Trophoblast cell (in vitro differentiated cells and primary cell): ENCODE results near the gene UGGT2.

Experiments
- DNase-seq, 2 donors: peaks; one replicate each; pipeline ENCODE4 v3.0.0-alpha.2; 2016
- H2AFZ ChIP-seq: 2 replicates; pipeline ENCODE4 v1.6.1; 2013; ENCODE audit warnings: low read length, moderate library complexity, mild to moderate bottlenecking; ENCODE audit not compliant: insufficient read depth, poor library complexity
- H2AK5ac ChIP-seq: 2 replicates; pipeline ENCODE4 v1.6.1; 2013; ENCODE audit warnings: mild to moderate bottlenecking, low read length
- H2BK120ac ChIP-seq: 2 replicates; pipeline ENCODE4 v1.6.1; 2013; ENCODE audit warnings: low read length, mild to moderate bottlenecking, moderate library complexity; ENCODE audit not compliant: insufficient read depth, poor library complexity
- H2BK12ac ChIP-seq: 2 replicates; pipeline ENCODE4 v1.6.1; 2013; ENCODE audit warnings: mild to moderate bottlenecking, low read length, moderate library complexity
- H2BK5ac ChIP-seq: 2 replicates; pipeline ENCODE4 v1.6.1; 2013; ENCODE audit warnings: low read length, low read depth, moderate library complexity, mild to moderate bottlenecking; ENCODE audit not compliant: poor library complexity
- H3K14ac ChIP-seq: 2 replicates; pipeline ENCODE4 v1.6.1; 2013; ENCODE audit warnings: mild to moderate bottlenecking, low read length
- H3K18ac ChIP-seq: 2 replicates; pipeline ENCODE4 v1.6.1; 2013; ENCODE audit warnings: mild to moderate bottlenecking, low read length
- H3K23ac ChIP-seq: 2 replicates; pipeline ENCODE4 v1.6.1; 2013; ENCODE audit warnings: low read length
- H3K27ac ChIP-seq: 2 replicates; pipeline ENCODE4 v1.5.1; 2013; ENCODE audit warnings: low read depth, mild to moderate bottlenecking, inconsistent platforms, low read length, moderate library complexity
- H3K27me3 ChIP-seq: 2 replicates; pipeline ENCODE4 v1.6.1; 2013; ENCODE audit warnings: inconsistent platforms, mild to moderate bottlenecking, low read length, moderate library complexity; ENCODE audit not compliant: insufficient read depth
- H3K36me3 ChIP-seq, 2 experiments: 1 replicate in 1 of 2; 2 replicates in 1 of 2; pipeline ENCODE4 v1.6.1; 2013; ENCODE audit warnings: low read length in 2 of 2, mild to moderate bottlenecking in 2 of 2, moderate library complexity in 1 of 2; ENCODE audit not compliant: insufficient read depth in 2 of 2, control insufficient read depth in 1 of 2
- H3K4ac ChIP-seq: 2 replicates; pipeline ENCODE4 v1.6.1; 2013; ENCODE audit warnings: low read depth, mild to moderate bottlenecking, low read length, moderate library complexity
- H3K4me1 ChIP-seq, 2 experiments: 1 replicate in 1 of 2; 2 replicates in 1 of 2; pipeline ENCODE4 v1.6.1; 2013; ENCODE audit warnings: low read length in 2 of 2, mild to moderate bottlenecking in 2 of 2, moderate library complexity in 1 of 2; ENCODE audit not compliant: insufficient read depth in 2 of 2, control insufficient read depth in 1 of 2
- H3K4me2 ChIP-seq: 2 replicates; pipeline ENCODE4 v1.6.1; 2013; ENCODE audit warnings: inconsistent platforms, mild to moderate bottlenecking, low read length, moderate library complexity
- H3K4me3 ChIP-seq: 2 replicates; pipeline ENCODE4 v1.5.1; 2013; ENCODE audit warnings: mild to moderate bottlenecking, low read depth, low read length, inconsistent platforms
- H3K79me1 ChIP-seq: one replicate; pipeline ENCODE4 v1.6.1; 2013; ENCODE audit warnings: low read length
- H3K79me2 ChIP-seq: 2 replicates; pipeline ENCODE4 v1.6.1; 2013; ENCODE audit warnings: low read length, mild to moderate bottlenecking; ENCODE audit not compliant: control insufficient read depth, insufficient read depth, poor library complexity
- H3K9ac ChIP-seq: 2 replicates; pipeline ENCODE4 v1.6.1; 2013; ENCODE audit warnings: mild to moderate bottlenecking, low read length
- H3K9me3 ChIP-seq: 2 replicates; pipeline ENCODE4 v1.6.1; 2013; ENCODE audit warnings: low read depth, mild to moderate bottlenecking, control low read depth, inconsistent platforms, low read length; ENCODE audit not compliant: insufficient read depth
- H4K12ac ChIP-seq: 2 replicates; pipeline ENCODE4 v1.6.1; 2013; ENCODE audit warnings: low read depth, mild to moderate bottlenecking, low read length, moderate library complexity
- H4K8ac ChIP-seq: 2 replicates; pipeline ENCODE4 v1.6.1; 2013; ENCODE audit warnings: low read depth, mild to moderate bottlenecking, low read length, moderate library complexity
- H4K91ac ChIP-seq: one replicate; pipeline ENCODE4 v1.6.1; 2013; ENCODE audit warnings: low read depth, mild to moderate bottlenecking, low read length, moderate library complexity
- WGBS: extraction: QIAGEN DNeasy Blood & Tissue Kit; methylation state at CpG from one replicate; pipeline ENCODE4 v1.1.7; 2013; ENCODE audit warnings: missing lambda C conversion rate; ENCODE audit not compliant: insufficient read length, insufficient coverage; ENCODE audit errors: extremely low coverage; 5-methylcytosine and 5-hydroxymethylcytosine counted together

Gene UGGT2

DNA sequence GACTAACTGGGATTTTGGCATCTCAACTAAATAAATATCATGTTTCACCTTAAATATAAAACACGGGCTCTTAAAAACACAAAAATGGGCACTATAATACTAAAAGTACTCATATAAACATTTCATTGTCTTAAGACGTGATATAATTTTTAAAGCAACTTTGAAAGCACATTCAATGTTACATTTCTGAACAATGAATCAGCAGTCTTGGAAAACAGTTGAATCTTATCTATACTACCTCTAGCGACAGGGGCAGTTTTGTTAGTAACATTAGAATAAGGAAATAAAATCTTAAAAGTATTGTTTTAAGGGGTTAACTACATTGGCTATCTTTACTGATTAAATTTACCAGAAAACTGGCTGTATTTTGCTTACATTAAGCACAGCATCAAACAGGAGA lies 156.9 kb downstream of the UGGT2 start:
- peaks cover 2 to 5% of the 10 kb centered on the region in 2 experiments for H3K4me1 ChIP-seq
- H3K4me2 ChIP-seq, result no peak overlapping the region
- H3K23ac ChIP-seq, result no peak overlapping the region
- H4K12ac ChIP-seq, result no peak overlapping the region
- no peaks in the 10 kb centered on the region for H3K27me3 ChIP-seq
- no peaks in the 10 kb centered on the region for H3K9me3 ChIP-seq
- H3K36me3 ChIP-seq, result peaks cover 0 to 2% of the 10 kb centered on the region in 2 experiments
- H3K79me2 ChIP-seq, result no peaks in the 10 kb centered on the region
- H3K14ac ChIP-seq, result no peak overlapping the region
- H3K4me3 ChIP-seq, result no peak overlapping the region
- no peak overlapping the region for H3K18ac ChIP-seq
- no peak overlapping the region for H3K27ac ChIP-seq
- H2BK12ac ChIP-seq, result no peak overlapping the region
- no peak overlapping the region for H3K4ac ChIP-seq
- no peak overlapping the region for H2BK120ac ChIP-seq
- H2AFZ ChIP-seq, result no peak overlapping the region
- H2BK5ac ChIP-seq, result no peak overlapping the region
- H4K91ac ChIP-seq, result no peak overlapping the region
- WGBS, result no CpG with 5 or more reads among the region's 3 CpGs
- H2AK5ac ChIP-seq, result no peak overlapping the region
- peak in 1 of 2 donors; percentile 20 for DNase-seq
- H3K9ac ChIP-seq, result no peak overlapping the region
- H3K79me1 ChIP-seq, result no peaks in the 10 kb centered on the region
- no peak overlapping the region for H4K8ac ChIP-seq

DNA sequence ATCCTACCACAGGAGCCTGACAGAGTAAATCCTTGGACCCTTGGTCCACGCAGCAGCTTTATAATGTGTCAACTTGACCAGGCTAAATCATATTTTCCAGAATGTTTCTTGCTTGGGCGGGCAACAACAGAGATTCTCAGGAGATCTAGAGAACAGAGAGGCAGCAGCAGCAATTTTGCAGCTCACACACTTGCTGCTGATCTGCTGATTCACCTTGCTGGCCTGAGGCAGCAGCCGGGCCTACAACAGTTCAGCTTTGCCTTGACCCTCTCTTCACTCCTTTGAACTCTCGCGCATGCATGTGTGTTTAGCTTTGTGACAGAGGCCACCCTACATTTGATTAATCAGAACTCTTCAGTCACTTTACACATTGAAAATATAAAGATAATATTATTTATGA lies 159.3 kb downstream of the UGGT2 start:
- Histone ChIP-seq H2AFZ (no peak overlapping the region), H3K4me1 (peaks cover 2 to 5% of the 10 kb centered on the region in 2 experiments), H3K79me2 (no peaks in the 10 kb centered on the region), H3K9ac (no peak overlapping the region), H4K91ac (no peak overlapping the region), H3K4me3 (no peak overlapping the region), H3K9me3 (no peaks in the 10 kb centered on the region), H2BK120ac (no peak overlapping the region), H3K27ac (no peak overlapping the region), H3K36me3 (no peaks in the 10 kb centered on the region), H3K18ac (no peak overlapping the region), H2BK12ac (no peak overlapping the region), H2BK5ac (no peak overlapping the region), H3K27me3 (no peaks in the 10 kb centered on the region), H2AK5ac (no peak overlapping the region), H3K4me2 (no peak overlapping the region), H4K8ac (no peak overlapping the region), H4K12ac (no peak overlapping the region), H3K4ac (no peak overlapping the region), H3K79me1 (no peaks in the 10 kb centered on the region), H3K14ac (no peak overlapping the region), H3K23ac (no peak overlapping the region)
- WGBS, result no CpG with 5 or more reads among the region's 5 CpGs
- DNase-seq, result no peak

DNA sequence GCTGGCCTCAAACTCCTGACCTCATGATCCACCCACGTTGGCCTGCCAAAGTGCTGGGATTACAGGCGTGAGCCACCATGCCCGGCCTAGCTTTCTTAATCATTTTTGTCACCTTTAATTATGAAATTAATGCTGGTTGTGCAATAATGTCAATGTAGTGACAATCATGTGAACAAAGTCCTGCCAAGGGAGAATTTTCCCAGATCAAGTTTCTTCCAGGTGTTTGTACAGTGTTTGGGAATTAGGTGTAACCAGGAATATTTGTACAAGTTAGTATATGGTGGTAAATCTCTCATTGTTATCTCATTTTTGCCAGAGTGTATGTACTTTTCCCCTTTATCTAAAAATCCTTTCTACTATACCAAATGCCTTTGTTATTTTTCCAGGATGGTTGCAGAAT lies 171.1 kb downstream of the UGGT2 start:
- Histone ChIP-seq H3K9ac (no peak overlapping the region), H2AK5ac (no peak overlapping the region), H3K23ac (no peak overlapping the region), H3K4ac (no peak overlapping the region), H2BK12ac (no peak overlapping the region), H3K27ac (no peak overlapping the region), H3K4me2 (no peak overlapping the region), H3K36me3 (peaks cover 6 to 7% of the 10 kb centered on the region in 2 experiments), H4K12ac (no peak overlapping the region), H3K18ac (no peak overlapping the region), H2BK120ac (no peak overlapping the region), H2BK5ac (no peak overlapping the region), H3K27me3 (no peaks in the 10 kb centered on the region), H3K4me3 (no peak overlapping the region), H4K91ac (no peak overlapping the region), H3K79me1 (no peaks in the 10 kb centered on the region), H3K4me1 (no peaks in the 10 kb centered on the region), H3K79me2 (no peaks in the 10 kb centered on the region), H2AFZ (no peak overlapping the region), H3K14ac (no peak overlapping the region), H4K8ac (no peak overlapping the region), H3K9me3 (no peaks in the 10 kb centered on the region)
- no CpG with 5 or more reads among the region's 3 CpGs for WGBS
- no peak for DNase-seq

DNA sequence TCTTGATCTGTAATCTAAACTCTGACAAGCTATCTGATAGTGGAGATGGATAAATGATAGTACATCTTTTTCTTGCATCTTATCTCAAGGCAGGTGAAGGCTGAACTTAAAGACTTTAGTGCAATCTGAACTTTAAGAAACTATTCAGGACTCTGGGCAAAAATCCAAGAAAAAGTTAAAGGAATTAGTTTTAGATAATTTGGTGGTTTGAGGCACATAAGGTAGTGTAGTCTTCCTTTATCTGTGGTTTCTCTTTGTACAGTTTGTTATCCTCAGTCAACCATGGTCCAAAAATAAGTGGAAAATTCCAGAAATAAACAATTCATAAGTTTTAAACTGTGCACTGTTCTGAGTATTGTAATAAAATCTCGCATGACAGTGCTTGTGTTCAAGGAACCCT lies 172.9 kb downstream of the UGGT2 start:
- no peak overlapping the region for H2AFZ ChIP-seq
- no peak overlapping the region for H3K4ac ChIP-seq
- peaks cover 10 to 11% of the 10 kb centered on the region in 2 experiments for H3K36me3 ChIP-seq
- H2AK5ac ChIP-seq, result no peak overlapping the region
- H3K9me3 ChIP-seq, result no peaks in the 10 kb centered on the region
- no peak overlapping the region for H3K27ac ChIP-seq
- no peak overlapping the region for H3K18ac ChIP-seq
- H3K4me3 ChIP-seq, result no peak overlapping the region
- no peak overlapping the region for H2BK12ac ChIP-seq
- H3K79me1 ChIP-seq, result no peaks in the 10 kb centered on the region
- no peaks in the 10 kb centered on the region for H3K4me1 ChIP-seq
- no peaks in the 10 kb centered on the region for H3K27me3 ChIP-seq
- no peak overlapping the region for H2BK120ac ChIP-seq
- no peak overlapping the region for H3K14ac ChIP-seq
- H4K12ac ChIP-seq, result no peak overlapping the region
- H3K9ac ChIP-seq, result no peak overlapping the region
- no peak overlapping the region for H2BK5ac ChIP-seq
- peak in 1 of 2 donors; percentile 36 for DNase-seq
- no peak overlapping the region for H3K23ac ChIP-seq
- no CpG with 5 or more reads among the region's 1 CpG for WGBS
- no peak overlapping the region for H4K8ac ChIP-seq
- H4K91ac ChIP-seq, result no peak overlapping the region
- no peak overlapping the region for H3K4me2 ChIP-seq
- H3K79me2 ChIP-seq, result no peaks in the 10 kb centered on the region
